Measurements from ENCODE around the gene EVC2.

Gene EVC2

DNA sequence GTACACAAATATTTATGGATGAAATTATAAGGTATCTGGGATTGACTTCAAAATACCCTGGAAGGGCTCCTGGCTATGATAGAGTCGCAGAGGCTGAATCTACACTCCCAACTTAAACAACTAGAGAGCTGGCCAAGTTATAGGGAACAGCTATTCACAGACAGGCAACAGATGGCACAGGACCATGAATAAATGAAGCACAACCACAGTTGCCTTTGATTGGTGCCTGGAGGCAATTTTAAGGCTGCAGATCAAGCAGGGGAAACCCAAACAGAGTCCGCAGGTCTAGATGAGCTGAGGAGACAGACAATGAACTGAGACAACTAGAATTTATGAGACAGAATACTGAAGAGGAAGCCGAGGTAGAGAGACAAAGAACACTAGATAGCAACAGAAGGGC is 155.9 kb downstream of the EVC2 start:
- DNase-seq, result no peak

DNA sequence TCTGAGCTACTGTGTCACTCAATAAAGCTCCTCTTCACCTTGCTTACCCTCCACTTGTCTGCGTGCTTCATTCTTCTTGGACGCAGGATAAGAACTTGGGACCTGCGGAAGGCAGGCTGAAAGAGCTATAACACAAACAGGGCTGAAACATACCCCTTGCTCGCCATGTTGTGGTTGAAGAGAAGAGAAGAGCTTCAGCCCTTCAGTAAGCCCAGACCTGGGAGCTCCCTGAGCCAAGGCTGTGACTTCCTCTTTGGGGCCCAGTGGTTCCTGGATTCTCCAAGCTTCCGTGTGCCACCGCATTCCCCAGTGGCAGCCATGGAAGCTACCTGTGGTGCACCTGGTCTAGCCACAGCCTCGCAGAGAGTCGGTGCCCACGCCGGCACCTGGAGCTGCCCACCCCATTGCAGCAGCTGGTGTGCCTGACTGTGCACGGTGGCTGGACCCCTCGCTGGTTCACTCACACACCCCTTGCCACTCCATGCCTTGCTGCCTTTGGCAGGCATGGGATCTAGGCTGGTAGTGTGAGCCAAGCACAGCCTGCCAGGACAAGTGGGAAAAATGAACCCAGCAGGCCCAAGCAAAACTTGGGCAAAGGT is 160.6 kb downstream of the EVC2 start:
- no peak for DNase-seq

DNA sequence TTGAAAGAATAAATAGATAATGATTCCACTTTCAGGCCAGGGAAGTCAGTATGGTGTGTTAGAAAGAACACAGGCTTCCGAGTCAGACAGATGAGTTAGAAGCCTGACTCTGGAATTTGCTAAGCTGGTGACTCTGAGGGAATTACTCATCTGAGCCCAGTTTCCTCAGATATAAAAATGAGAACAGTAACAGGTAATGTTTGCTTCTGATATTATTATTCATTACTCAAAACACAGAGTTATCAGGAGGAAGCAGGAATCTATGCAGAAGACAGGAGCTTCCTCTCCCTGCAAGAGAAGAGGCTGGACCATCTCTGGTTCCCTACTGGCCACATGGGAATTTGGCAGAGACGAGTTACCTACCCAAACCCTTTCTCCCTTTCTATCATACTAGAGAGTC is 163.1 kb downstream of the EVC2 start:
- no peak for DNase-seq

DNA sequence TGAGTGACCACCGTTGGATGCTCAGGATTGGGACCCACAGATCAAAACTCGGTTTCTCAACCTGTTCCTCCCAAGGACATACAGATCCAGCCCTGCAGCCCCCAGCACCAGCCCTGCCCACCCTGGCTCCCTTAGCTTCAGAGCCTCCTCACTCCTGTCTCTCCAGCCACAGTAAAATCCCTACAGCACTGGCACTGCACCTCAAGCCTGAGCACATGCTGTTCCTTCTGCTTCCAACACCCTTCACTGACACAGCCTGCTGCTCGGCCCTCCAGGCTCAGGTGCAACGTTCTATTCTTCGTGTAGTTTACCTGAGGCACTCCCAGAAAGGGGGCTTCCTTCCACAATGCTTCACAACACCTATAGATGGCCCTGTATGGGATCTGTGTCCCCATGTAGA is 163.6 kb downstream of the EVC2 start:
- no peak for DNase-seq

DNA sequence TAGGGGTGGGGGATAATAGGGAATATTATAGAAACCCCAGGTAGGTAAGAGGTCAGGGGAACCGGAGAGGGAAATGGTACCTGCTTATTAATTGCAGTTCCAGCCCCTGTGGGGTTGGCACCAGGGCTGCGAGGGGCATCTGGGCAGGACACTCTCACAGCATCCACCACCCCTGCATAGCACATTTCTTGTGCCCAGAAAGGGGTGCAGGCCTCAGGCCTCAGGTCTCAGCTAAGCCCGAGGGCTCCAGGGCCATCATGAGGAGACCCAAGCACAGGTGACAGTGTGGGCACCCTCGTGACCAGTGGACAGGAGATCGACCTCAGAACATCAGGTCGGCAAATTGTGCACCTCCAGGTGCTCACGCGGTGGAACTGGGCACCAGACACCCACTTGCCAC is 164.7 kb downstream of the EVC2 start:
- DNase-seq, result no peak

DNA sequence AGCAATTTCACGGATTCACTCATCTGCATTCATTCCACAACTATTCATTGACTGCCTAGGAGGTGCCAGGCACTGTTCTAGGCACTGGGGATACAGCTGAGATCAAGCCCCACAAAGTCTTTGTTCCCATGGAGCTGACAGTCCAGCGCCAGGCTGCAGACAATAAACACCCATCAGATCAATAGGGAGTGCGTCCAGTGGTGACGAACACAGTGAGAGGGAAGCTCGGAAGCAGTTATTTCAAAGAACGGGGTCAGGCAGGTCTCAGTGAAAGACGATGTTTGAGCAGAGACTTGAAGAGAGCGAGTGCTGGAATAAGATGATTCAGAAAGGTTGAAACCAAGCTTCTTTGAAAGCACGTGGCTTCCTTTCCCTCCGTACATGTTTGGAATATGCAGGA is 167.2 kb downstream of the EVC2 start:
- DNase-seq, result no peak

DNA sequence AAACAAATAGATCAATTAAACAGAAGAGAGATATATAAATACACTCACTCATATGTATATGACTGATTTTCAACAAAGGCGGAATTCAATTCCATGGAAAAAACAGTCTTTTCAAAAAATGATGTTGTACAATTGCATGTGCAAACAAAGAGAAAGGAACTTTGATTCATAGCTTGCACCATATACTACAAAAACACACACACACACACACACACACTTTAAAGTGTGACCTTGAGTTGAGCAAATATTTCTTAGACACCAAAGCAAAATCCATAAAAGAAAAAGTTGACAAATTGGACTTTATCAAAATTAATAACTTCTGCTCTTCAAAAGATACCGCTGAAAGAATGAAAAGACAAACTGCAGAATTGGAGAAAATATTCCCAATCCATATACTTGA is 168.8 kb downstream of the EVC2 start:
- no peak for DNase-seq

DNA sequence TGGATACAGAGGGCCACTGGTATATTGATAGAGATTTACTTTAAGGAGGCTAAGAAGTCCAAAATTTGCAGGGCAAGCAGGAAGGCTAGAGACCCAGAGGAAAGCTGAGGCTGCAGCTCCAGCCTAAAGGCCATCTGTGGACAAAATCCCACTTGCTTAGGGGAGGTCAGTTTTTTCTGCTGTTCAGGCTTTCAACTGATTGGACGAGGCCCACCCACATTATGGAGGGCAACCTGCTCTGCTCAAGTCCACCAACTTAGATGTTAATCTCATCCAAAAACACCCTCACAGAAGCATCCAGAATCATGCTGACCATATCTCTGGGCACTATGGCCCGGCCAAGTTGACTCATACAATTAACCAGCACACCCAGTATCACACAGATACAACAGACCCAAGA is 176.3 kb downstream of the EVC2 start:
- DNase-seq, result no peak

DNA sequence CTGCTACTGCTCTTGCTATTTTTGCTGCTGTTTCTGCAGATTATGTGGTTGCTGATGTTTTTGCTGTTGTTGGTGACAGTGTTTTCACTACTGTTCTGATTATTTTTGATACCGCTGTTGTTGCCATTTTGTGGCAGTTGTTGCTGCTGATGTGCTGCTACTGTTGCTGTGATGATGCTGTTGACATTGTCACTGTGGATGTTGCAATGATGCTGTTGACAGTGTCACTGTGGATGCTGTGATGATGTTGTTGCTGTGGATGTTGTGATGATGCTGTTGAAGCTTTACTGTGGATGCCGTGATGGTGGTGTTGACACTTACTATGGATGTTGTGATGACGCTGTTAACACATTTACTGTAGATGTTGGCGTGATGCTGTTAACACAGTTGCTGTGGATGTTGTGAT is 180.3 kb downstream of the EVC2 start:
- no peak for DNase-seq

DNA sequence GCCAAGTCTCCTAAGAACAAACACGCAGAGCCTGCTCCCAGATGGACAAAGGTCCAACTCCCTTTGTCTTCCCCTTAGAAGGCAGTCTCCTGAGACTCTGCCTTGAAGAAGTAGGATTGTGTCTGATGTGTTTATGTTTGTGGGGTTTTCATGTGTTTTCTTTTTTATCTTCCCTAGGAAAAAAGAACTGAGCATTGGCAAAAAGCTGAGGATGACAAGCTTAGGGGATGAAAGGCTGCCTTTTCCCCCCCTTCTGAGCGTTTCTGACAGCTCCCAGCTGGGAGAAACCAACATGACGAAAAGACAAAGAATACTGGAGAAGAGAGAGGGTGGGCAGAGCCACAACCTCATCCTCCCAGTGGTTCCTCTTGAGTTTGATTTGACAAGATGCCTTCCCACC is 181.1 kb downstream of the EVC2 start:
- no peak for DNase-seq

DNA sequence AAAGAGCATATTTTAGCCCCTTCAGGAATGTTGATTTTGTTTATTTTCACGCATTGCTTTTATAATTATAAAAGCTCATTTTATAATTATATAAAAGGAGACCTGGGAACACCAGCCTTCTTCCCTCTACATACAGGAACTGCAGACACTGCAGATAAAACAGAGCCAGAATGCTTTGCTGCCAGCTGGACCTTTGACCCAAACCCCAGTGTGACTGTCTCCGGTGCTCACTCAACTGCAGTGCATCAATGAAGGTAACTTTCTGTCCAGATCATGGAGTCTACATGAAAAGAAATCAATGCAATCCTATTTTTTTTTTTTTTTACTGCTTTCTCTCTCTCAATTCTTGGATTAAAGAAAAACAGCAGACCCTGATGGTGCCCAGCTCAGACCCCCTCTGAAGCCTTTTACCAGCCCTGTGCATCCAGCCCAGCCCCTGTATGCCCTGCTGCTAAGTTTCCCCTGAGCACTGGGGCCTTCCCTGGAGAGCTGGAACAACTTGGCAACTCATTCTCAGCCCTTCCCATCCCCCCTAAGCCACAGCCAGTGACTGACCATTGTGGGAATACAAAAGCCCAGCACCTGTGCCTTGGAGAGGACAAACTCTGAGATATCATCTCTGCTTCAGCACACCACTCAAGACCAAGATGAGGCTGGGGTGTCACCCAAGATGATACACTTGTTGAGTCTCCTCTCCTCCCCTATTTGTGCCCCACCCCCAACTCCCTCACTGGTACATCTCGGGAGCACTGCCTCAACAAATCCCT is 182.1 kb downstream of the EVC2 start:
- no peak for DNase-seq

DNA sequence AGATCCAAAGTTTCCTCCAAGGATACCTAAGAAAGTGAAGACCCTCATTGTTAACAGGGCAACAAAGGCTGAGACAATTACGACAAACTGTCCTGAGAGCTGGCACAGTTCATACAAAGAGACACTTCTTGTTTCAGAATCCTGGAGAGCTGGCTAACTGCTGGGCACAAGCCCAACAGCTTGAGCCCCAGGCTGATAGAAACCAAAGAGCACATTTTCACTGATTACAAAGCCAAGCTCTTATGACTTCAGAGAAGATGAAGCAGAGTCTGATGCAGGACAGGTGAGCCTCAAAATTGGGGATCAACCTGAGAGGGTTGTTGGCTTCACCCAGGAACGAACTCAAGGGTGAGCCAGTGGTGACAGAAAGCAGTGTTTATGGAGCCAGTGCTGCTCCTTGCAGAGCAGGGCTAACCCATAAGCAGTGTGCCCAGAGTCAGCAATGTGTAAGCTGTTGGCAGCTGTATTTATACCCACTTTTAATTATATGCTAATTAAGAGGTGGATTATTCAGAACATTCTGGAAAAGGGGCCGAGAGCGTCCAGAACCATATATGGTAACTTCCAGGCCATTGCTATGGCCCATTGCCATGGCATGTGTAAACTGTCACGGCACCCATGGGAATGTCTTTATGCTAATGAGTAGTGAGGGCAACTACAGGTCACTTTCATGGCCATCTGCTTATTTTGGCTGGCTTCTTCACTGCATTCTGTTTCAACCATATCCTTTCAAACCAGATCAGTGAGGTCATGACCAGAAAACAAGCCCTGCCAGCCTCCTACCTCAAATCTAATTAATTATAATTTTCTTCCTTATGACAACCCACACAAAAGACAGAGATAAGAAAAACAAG is 183.7 kb downstream of the EVC2 start:
- DNase-seq, result peak in 1 of 2 experiments; percentile 5

DNA sequence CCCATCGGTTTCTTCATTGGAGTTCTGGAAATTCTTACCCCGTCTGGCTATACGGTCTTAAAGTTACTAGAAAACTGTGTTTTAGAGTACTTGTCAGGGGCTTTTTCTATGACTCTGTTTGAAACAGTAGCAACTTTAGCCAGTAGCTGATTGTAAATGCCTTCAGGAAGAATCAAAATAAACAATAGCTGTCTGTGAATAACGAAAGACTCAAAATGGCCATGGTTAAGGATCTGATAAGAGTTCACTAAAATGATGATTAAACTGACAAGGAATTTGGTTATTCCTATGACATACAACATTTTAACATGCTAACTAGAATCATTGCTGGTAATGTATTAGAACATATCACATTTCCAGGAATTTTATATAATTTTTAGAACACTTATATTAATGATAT is 191.0 kb downstream of the EVC2 start:
- DNase-seq, result no peak

DNA sequence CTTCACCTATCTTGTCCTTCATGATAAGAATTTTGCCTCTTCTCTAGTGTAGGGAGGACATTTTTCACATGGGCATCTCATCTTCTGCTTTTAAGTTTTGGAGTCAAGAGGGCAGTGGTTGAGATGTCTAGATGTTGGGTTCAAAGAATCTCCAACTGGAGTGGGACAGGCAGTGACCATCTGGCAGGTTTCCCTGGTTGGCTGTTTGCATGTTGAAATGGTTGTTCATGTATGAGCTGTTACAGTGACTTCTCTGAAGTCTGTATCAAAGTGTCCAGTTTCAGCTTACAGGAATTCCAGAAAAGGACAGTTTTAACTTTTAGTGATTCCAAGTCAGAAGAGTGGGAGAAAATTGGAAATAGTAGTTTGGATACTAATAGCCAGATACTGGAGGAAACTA is 192.7 kb downstream of the EVC2 start:
- DNase-seq, result no peak
